ENCODE measurements around the gene INPP5K.

- TF ChIP-seq CTCF (IDR thresholded peaks at IDR 0.05) (no peak), POLR2A (IDR thresholded peaks at IDR 0.05) (no peak), POLR2AphosphoS5 (IDR thresholded peaks at IDR 0.05) (no peak)
Observed at GRCh38 chr17:1529863-1530262, 13.5 kb upstream of the INPP5K start.
